Measurements from ENCODE around the gene CHMP3. TPM values are rescaled to one million over a fixed set of nuclear protein-coding genes. Genes with fewer than 3 reads are reported as not detected.

CHMP3 gene
- polyA plus RNA-seq, 1 of the 3 experiments (the other 2 are of a cell fraction) = 75.3 TPM

GRCh38 chr2:86485103-86485502 lies 78.1 kb downstream of the CHMP3 start:
- no peaks in the 10 kb centered on the region for H3K27me3 ChIP-seq (ENCODE audit: insufficient read depth)
- H2AFZ ChIP-seq (ENCODE audit: low read depth) = no peak overlapping the region
- H3K9me2 ChIP-seq = no peaks in the 10 kb centered on the region
- ChIA-PET POLR2A (no interaction called here), CTCF (interaction anchor here (1.2 kb wide), 1 partner anchor 11 kb away, joined by 3 read pairs; no protein-coding TSS in a partner anchor)
- H3K79me2 ChIP-seq (ENCODE audit: insufficient read depth) = no peaks in the 10 kb centered on the region
- H3K27ac ChIP-seq (ENCODE audit: low read depth in 2 of 2, low read length in 1 of 2) = no peak overlapping the region
- TF ChIP-seq EP300 (IDR thresholded peaks at IDR 0.05; ENCODE audit: borderline replicate concordance in 1 of 2, low read depth in 1 of 2, low read length in 1 of 2) (no peak), RFX5 (IDR thresholded peaks at IDR 0.05; ENCODE audit: low read length) (no peak), MEF2A (IDR thresholded peaks at IDR 0.05; ENCODE audit: borderline replicate concordance, low read depth) (no peak), CHD2 (IDR thresholded peaks at IDR 0.05; ENCODE audit: low read length, partially characterized antibody) (no peak), ZBTB33 (IDR thresholded peaks at IDR 0.05; ENCODE audit: borderline replicate concordance, low read depth) (no peak), RCOR1 (IDR thresholded peaks at IDR 0.05; ENCODE audit: low read length) (no peak), SIN3A (IDR thresholded peaks at IDR 0.05; ENCODE audit: borderline replicate concordance, low read depth, low read length) (no peak), FOXM1 (IDR thresholded peaks at IDR 0.05; ENCODE audit: low read depth) (no peak), MXI1 (IDR thresholded peaks at IDR 0.05; ENCODE audit: low read depth, low read length) (no peak)
- TF ChIP-seq, protein P1, sequence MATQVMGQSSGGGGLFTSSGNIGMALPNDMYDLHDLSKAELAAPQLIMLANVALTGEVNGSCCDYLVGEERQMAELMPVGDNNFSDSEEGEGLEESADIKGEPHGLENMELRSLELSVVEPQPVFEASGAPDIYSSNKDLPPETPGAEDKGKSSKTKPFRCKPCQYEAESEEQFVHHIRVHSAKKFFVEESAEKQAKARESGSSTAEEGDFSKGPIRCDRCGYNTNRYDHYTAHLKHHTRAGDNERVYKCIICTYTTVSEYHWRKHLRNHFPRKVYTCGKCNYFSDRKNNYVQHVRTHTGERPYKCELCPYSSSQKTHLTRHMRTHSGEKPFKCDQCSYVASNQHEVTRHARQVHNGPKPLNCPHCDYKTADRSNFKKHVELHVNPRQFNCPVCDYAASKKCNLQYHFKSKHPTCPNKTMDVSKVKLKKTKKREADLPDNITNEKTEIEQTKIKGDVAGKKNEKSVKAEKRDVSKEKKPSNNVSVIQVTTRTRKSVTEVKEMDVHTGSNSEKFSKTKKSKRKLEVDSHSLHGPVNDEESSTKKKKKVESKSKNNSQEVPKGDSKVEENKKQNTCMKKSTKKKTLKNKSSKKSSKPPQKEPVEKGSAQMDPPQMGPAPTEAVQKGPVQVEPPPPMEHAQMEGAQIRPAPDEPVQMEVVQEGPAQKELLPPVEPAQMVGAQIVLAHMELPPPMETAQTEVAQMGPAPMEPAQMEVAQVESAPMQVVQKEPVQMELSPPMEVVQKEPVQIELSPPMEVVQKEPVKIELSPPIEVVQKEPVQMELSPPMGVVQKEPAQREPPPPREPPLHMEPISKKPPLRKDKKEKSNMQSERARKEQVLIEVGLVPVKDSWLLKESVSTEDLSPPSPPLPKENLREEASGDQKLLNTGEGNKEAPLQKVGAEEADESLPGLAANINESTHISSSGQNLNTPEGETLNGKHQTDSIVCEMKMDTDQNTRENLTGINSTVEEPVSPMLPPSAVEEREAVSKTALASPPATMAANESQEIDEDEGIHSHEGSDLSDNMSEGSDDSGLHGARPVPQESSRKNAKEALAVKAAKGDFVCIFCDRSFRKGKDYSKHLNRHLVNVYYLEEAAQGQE (IDR thresholded peaks at IDR 0.05; ENCODE audit: low read depth, low read length) = no peak
- TF ChIP-seq, protein P2, sequence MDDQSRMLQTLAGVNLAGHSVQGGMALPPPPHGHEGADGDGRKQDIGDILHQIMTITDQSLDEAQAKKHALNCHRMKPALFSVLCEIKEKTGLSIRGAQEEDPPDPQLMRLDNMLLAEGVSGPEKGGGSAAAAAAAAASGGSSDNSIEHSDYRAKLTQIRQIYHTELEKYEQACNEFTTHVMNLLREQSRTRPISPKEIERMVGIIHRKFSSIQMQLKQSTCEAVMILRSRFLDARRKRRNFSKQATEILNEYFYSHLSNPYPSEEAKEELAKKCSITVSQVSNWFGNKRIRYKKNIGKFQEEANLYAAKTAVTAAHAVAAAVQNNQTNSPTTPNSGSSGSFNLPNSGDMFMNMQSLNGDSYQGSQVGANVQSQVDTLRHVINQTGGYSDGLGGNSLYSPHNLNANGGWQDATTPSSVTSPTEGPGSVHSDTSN (IDR thresholded peaks at IDR 0.05) = no peak
- no peaks in the 10 kb centered on the region for H4K20me1 ChIP-seq (ENCODE audit: insufficient read depth)
- no peaks in the 10 kb centered on the region for H3K9me3 ChIP-seq
- no peak overlapping the region for H3K4me2 ChIP-seq
- H3F3A ChIP-seq (replicated peaks; ENCODE audit: insufficient read depth) = peaks cover 3% of the 10 kb centered on the region
- H3K4me1 ChIP-seq (ENCODE audit: control insufficient read depth in 1 of 2, insufficient read depth in 2 of 2, low read depth in 1 of 2, low read length in 1 of 2) = no peaks in the 10 kb centered on the region
- no peak overlapping the region for H3K9ac ChIP-seq
- H3K36me3 ChIP-seq (replicated peaks in 1 of 2; ENCODE audit: control insufficient read depth in 1 of 2, insufficient read depth in 2 of 2, low read length in 1 of 2) = peaks cover 87 to 99% of the 10 kb centered on the region in 2 experiments
- H3K4me3 ChIP-seq (ENCODE audit: low read depth in 2 of 2, low read length in 1 of 2) = no peak overlapping the region
- no peak for DNase-seq
